Measurements from ENCODE around the gene NSA2.

DNA sequence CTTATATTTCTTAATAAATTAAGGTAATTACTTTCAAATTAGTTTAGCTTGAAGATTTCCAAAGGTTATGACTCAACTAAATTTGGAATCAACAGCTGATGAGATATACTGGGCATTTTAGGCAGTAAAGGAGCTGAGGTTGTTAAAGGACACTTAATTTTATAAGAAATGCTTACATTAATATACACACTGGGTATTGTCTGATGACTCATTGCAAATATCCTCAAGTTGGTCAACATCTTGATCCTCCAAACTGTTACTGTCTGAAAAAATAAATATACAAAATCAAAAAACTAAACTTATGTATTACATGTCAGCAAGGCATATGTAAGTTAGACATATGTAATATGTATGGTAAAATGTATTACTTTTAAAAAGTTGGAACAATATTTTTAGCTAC, 3.5 kb upstream of the NSA2 start:
- TF ChIP-seq TOE1 (IDR thresholded peaks at IDR 0.05; ENCODE audit: borderline replicate concordance) (no peak), TOE1 (CRISPR knock-in tag; IDR thresholded peaks at IDR 0.05; ENCODE audit: borderline replicate concordance, low read depth) (no peak), BCOR (IDR thresholded peaks at IDR 0.05) (no peak)

Measured in K562 (cell line).